Retinal pigment epithelial cell (primary cell): ENCODE data around the gene KRT7.

Experiments
- DNase-seq: peaks from one replicate; pipeline ENCODE4 v3.0.0-alpha.2; 2010; ENCODE audit warnings: low read depth
- H3K4me3 ChIP-seq: 2 replicates; pipeline ENCODE4 v1.5.1; 2011; ENCODE audit warnings: mild to moderate bottlenecking, low read length, control low read depth, moderate library complexity
- CTCF ChIP-seq: conservative IDR thresholded peaks from 2 replicates; pipeline ENCODE4 v1.5.1; 2011; ENCODE audit warnings: low read depth, low read length, control low read depth, inconsistent platforms

The KRT7 gene

GRCh38 chr12:52187206-52187605 is 45.8 kb upstream of the KRT7 start:
- no peak for DNase-seq
- TF ChIP-seq CTCF: no peak
- H3K4me3 ChIP-seq: no peak overlapping the region

- no peak for TF ChIP-seq CTCF
- DNase-seq: no peak
- no peak overlapping the region for H3K4me3 ChIP-seq
These were observed 45.4 kb upstream of the KRT7 start for GRCh38 chr12:52187640-52188039.

- no peak for DNase-seq
- H3K4me3 ChIP-seq: peak overlapping the region; percentile 52
- no peak for TF ChIP-seq CTCF
These were observed 44.4 kb upstream of the KRT7 start for GRCh38 chr12:52188658-52189057.

GRCh38 chr12:52189376-52190174 is 43.5 kb upstream of the KRT7 start:
- peak; percentile 91 for DNase-seq
- peak overlapping the region; percentile 52 for H3K4me3 ChIP-seq
- peak; percentile 7 for TF ChIP-seq CTCF

- no peak for DNase-seq
- TF ChIP-seq CTCF: no peak
- H3K4me3 ChIP-seq: peak overlapping the region; percentile 52
These were observed 41.9 kb upstream of the KRT7 start for GRCh38 chr12:52190860-52191729.

GRCh38 chr12:52191841-52192791 is 40.9 kb upstream of the KRT7 start, which contains the start of gene KRT80:
TSS of gene KRT80 (minus strand) at chr12:52192014. CDS start at chr12:52191902, 112 bp downstream.
- TF ChIP-seq CTCF: no peak
- H3K4me3 ChIP-seq: peak within 1 kb of the TSS; percentile 52
- DNase-seq: peak; percentile 99
